SK-N-MC (cell line): ENCODE data around the gene RTP1.

Experiments used
- DNase-seq: peaks from one replicate; pipeline ENCODE4 v3.0.0-alpha.2; 2011; ENCODE audit warnings: low read depth, low spot score
- H3K27ac ChIP-seq: fragments of 200-600 bp; sonication (generic); 2 replicates; pipeline ENCODE4 v1.5.1; 2016; ENCODE audit warnings: mixed run types
- H3K36me3 ChIP-seq: fragments of 200-600 bp; sonication (generic); 2 replicates; pipeline ENCODE4 v1.6.1; 2017; ENCODE audit warnings: antibody characterized with exemption, low read length, mixed read lengths; ENCODE audit not compliant: insufficient read depth
- H3K4me3 ChIP-seq: fragments of 200-600 bp; sonication (generic); 2 replicates; pipeline ENCODE4 v1.5.1; 2016
- H3K9ac ChIP-seq: fragments of 200-600 bp; sonication (generic); 2 replicates; pipeline ENCODE4 v1.8.0; 2017; ENCODE audit warnings: mixed run types, mixed read lengths; ENCODE audit not compliant: insufficient read length
- H3K9me3 ChIP-seq: fragments of 200-600 bp; sonication (generic); 2 replicates; pipeline ENCODE4 v1.6.1; 2017; ENCODE audit warnings: low read depth, mild to moderate bottlenecking, antibody characterized with exemption, low read length, moderate library complexity, mixed read lengths
- EZH2 ChIP-seq: fragments of 200-600 bp; sonication (generic); IDR thresholded peaks from one replicate; pipeline ENCODE4 v1.6.1; 2017; ENCODE audit warnings: antibody characterized with exemption
- FOXP2 ChIP-seq: optimal IDR thresholded peaks from 2 replicates; pipeline ENCODE3; 2011; ENCODE audit warnings: mild to moderate bottlenecking, moderate library complexity; ENCODE audit not compliant: insufficient read depth; ENCODE audit errors: extremely low read length, control extremely low read depth
- POLR2AphosphoS5 ChIP-seq: IDR thresholded peaks from 2 replicates; pipeline ENCODE4 v1.6.1; 2012; ENCODE audit warnings: mild to moderate bottlenecking, low read depth, low read length, borderline replicate concordance

Gene RTP1

GRCh38 chr3:187243933-187244524, 46.7 kb downstream of the RTP1 start:
- TF ChIP-seq FOXP2 (no peak), POLR2AphosphoS5 (no peak), EZH2 (no peak)
- H3K27ac ChIP-seq: no peak overlapping the region
- no peaks in the 10 kb centered on the region for H3K36me3 ChIP-seq
- no peak for DNase-seq
- H3K9ac ChIP-seq: no peak overlapping the region
- H3K4me3 ChIP-seq: no peak overlapping the region
- H3K9me3 ChIP-seq: no peaks in the 10 kb centered on the region

- Histone ChIP-seq H3K36me3 (no peaks in the 10 kb centered on the region), H3K4me3 (peak overlapping the region; percentile 54), H3K9ac (no peak overlapping the region), H3K9me3 (no peaks in the 10 kb centered on the region), H3K27ac (peak overlapping the region; percentile 81)
- DNase-seq: peak; percentile 74
- TF ChIP-seq FOXP2 (no peak), EZH2 (no peak), POLR2AphosphoS5 (no peak)
Observed at GRCh38 chr3:187247398-187247797, 50.1 kb downstream of the RTP1 start.
